Sigmoid colon (tissue), 3 donors: ENCODE data around the gene BSPH1.

ENCODE experiments used
- CTCF ChIP-seq, 4 experiments: fragments of 450-650 bp in 3 of 4; fragments of 200-600 bp in 1 of 4; IDR thresholded peaks; one replicate each; pipeline ENCODE4 v1.5.1; 2016 to 2019; ENCODE audit warnings: antibody characterized with exemption in 4 of 4, mild to moderate bottlenecking in 3 of 4, moderate library complexity in 2 of 4
- POLR2A ChIP-seq, 2 donors: fragments of 450-650 bp; IDR thresholded peaks; one replicate each; pipeline ENCODE4 v1.6.1; 2016; ENCODE audit warnings: antibody characterized with exemption in 2 of 2, mild to moderate bottlenecking in 2 of 2, moderate library complexity in 2 of 2

- no peak for TF ChIP-seq POLR2A (IDR thresholded peaks at IDR 0.05)
- no peak for TF ChIP-seq CTCF (IDR thresholded peaks at IDR 0.05)
Observed at GRCh38 chr19:48033604-48034003, 41.6 kb upstream of the BSPH1 start.
